Amniotic stem cell (primary cell): ENCODE measurements around the gene PRKN.
"Not testable (repeated sequence)": the region's sequence is repeated elsewhere in the genome, so short reads cannot be mapped to it uniquely, and the experiment has no call there.

Experiments used
- DNase-seq: peaks from one replicate; lab custom pipeline; 2025; lab: John Stamatoyannopoulos, UW

The PRKN gene

GRCh38 chr6:162710936-162711335, 16.6 kb downstream of the PRKN start:
- no peak for DNase-seq

- no peak for DNase-seq
Measured at GRCh38 chr6:162710419-162710818, 17.1 kb downstream of the PRKN start.

GRCh38 chr6:162709431-162709830, 18.1 kb downstream of the PRKN start:
- DNase-seq = no peak

GRCh38 chr6:162708971-162709370, 18.6 kb downstream of the PRKN start:
- no peak for DNase-seq

DNA sequence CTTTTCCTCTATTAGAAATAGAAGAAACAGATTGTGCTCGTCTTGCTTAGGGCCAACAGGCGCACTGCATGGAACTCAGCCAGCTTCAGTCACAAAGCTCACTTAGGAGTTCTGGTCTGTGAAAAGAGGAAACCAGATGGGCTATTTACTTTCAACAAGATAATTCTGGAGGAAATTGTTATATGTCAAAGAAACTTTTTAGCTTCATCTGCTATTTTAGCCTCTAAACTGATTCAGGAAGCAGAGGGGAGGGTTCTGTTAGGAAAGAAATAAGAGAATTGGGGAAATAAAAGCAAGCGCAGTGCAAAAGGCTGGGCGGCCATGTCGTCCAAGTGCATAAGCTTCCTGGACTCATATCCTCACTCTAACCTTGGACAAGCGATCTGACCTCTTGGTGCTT, 21.3 kb downstream of the PRKN start:
- DNase-seq = no peak

GRCh38 chr6:162705736-162706135, 21.8 kb downstream of the PRKN start:
- DNase-seq = no peak

DNA sequence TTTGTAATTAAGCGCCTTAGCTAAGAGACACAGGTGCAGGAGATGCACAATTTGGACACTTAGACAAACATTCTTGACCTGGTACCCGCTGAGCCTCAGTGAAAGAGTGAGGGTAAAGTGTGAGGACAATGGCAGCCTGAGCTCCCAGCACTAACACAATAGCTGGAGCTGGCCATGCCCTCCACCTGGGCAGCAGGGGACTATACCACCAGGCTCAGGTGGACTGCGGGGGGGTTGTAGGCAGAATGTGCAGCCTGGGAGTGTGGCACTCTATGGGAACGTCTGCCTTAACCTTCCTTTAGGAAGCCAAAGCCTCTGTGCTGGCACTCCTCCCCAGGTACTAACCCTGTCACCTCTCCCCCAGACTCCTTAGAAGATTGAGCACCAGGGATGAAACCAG, 23.6 kb downstream of the PRKN start:
- no peak for DNase-seq

- no peak for DNase-seq
Measured at GRCh38 chr6:162702446-162702845, 25.1 kb downstream of the PRKN start.

- no peak for DNase-seq
Measured at GRCh38 chr6:162701551-162701950, 26.0 kb downstream of the PRKN start.

GRCh38 chr6:162700966-162701365, 26.6 kb downstream of the PRKN start:
- no peak for DNase-seq

- DNase-seq = no peak
Measured at GRCh38 chr6:162699961-162700360, 27.6 kb downstream of the PRKN start.

GRCh38 chr6:162698440-162698839, 29.1 kb downstream of the PRKN start:
- DNase-seq = no peak

DNA sequence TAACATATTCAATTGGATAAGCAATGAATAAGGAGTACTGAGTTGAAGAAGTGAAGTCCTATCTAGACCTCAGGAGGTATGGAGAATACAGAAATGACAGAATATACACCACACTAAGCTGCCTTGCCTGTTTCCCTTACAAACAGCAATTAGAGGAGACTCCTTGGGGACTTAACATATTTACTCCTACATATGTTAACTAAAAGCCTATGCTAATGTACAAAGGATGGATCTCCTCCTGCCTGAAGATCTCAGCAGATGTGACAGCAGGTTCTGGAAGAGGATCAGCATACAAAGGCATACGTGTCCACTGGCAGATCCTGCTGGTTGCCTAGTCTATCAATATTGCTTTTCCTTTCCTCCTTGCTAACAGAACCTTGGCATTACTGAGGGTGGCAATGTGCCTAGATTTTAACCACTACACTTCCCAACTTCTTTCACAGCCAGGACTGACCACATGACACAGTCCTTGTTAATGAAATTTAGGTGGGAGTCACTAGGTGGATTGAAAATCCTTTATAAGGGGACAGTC, 29.6 kb downstream of the PRKN start:
- no peak for DNase-seq

GRCh38 chr6:162690158-162690557, 37.4 kb downstream of the PRKN start:
- no peak for DNase-seq

DNA sequence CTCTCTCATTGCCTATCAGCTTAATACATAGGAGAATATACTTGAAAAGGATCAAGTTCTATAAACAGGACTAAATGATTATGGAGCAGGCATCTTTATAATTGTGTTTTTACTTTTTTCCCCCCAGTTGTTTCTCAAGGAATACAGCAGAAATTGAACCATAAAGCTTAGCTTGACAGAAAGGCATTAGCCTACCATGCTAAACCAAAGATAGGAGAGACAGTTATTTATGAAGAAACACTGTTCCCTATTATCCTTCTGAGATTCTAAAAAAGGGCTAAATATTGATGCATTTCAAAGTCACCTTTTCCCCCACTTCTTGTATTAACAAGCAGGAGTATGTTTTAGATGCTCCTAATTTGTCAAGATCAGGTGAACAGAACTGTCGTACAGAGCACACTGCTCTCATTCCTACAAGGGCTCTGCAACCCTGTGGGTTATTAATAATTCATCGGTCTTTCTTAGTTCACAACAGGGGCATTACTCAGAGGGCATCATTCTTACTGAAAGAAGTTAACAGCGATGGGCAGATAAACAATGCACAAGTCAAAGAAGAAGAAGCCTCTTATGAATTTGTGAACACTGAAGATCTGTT, 38.7 kb downstream of the PRKN start:
- DNase-seq = no peak

DNA sequence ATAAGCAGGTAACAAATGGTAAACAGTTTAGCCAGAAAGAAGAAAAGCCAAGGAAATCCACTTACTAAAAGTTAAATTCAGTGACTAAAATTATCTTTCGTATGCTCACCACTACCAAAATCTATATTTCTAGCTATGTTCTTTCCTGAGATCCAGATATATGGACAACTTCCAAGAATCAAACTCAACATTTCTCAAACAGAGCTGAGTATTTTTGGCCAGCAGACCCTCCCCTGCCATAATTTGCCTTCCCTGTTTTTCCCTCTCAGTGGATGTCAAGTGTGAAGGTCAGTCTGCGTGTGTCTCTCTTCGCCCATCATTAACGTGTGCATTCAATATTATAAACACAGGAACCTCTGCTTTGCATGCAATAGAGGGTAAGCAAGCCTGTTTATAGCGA, 42.0 kb downstream of the PRKN start:
- DNase-seq = no peak

DNA sequence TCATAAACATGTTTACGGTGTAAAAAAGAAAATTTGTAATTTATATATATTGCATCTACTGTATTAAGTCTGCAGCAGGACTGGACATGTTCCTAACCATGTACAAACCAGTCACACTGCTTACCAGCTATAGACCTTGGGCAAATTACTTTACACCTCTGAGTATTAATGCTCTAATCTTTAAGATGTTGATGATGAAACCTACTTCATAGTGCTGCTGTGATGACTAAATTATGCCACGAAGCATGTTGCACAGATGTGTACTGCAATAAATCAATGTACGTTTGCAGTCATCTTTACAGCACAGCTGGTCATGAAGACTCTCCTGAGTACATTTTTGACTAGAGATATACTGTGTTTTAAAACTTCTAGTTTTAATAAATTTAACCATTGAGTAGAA, 42.6 kb downstream of the PRKN start:
- DNase-seq = no peak

- no peak for DNase-seq
Measured at GRCh38 chr6:162684052-162684451, 43.5 kb downstream of the PRKN start.

DNA sequence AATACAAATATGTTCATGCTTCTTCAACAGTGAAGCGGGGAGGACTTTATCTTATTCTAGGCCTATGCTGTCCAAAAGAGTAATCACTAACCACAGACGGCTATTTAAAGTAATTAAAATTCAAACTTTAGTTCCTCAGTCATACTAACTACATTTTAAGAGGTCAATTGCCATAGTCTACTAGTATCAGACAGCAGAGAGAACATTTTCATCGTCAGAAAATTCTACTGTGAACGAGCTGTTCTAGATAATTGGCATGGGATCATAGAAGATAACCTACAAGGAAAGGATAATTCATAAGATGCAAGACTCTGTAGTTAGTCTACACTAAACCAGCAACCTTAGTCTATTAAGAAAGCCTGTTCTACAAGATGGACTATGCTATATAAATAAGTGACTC, 44.4 kb downstream of the PRKN start:
- DNase-seq = no peak

DNA sequence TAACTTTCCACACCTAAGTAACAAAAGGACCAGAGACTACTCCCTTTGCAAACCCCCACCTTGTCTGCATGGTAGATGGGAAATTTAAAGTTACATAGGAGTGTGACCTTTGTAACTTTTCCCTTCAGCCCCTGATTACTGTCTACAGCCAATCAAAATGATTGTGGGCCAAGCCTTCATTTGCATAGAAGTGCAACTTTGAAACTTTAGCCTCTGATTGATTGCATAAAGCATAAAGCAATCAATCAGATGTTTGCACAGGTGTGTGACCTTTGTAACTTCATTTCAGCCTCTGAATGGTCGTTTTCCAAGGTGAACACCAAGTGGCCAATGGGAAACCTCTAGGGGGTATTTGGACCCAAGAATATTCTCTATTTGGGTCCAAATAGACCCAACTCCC, 46.1 kb downstream of the PRKN start:
- no peak for DNase-seq

DNA sequence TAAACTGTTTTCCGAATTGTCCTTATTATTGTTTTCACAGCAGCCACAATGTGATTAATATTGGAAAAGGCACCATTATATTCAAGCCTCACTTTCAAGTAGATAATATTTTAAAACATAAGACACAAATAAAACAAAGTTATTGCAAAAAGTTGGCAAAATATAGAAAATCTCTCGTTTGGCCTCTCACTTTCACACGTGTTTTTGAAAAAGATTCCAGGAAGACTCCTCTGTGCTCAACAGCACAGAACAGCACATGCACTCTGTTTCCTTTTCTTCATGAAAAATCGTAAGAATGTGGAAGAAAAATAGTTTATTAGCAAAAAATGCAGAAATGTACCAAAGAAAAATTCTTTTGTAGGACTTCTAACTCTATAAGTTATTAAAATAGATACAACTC, 46.7 kb downstream of the PRKN start:
- DNase-seq = no peak

DNA sequence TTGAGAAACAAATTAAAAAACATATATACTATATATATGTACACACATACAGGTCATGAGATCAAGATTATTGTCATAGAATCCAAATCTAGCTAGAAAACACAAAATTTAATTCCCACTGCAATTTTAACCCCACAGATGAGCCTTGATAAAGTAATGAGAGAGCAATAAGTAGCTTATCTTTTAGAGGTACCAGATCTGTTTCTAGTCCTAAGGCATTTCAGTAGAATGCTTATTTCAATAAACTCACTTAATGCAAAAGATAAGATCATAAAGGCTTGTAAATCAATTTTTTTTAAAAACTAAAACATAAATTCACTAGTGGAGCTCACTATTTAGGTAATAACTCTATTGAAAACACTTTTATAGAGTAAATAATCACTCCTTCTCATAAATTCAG, 47.2 kb downstream of the PRKN start:
- DNase-seq = no peak

DNA sequence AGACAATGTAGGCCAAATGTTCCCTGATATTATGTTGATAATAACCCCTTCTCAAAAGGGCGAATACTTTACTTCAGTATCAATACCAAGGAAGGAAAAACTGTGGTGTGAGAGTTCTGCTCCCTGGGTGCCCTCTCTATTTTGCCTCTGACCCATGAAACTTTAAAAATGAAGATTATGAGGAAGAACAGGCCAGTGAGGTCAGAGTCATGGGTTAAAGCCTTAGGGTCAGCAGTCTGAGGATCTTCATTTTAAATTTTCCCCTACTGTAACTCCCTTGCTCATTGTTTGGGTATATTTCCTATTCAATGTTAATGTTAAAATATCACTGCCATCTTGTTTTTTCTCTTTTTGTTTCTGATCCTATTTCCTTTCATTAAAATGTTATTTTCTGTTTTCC, 47.9 kb downstream of the PRKN start:
- DNase-seq = no peak

DNA sequence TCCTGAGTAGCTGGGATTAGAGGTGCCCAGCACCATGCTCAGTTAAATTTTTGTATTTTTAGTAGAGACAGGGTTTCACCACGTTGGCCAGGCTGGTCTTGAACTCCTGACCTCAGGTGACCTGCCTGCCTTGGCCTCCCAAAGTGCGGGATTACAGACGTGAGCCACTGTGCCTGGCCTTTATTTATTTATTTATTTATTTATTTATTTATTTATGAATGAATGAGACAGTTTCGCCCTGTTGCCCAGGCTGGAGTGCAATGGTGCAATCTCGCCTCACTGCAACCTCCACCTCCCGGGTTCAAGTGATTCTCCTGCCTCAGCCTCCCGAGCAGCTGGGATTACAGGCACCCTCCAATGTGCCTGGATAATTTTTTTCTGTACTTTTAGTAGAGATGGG, 48.7 kb downstream of the PRKN start:
- DNase-seq = not testable (repeated sequence)

GRCh38 chr6:162675503-162675902, 52.1 kb downstream of the PRKN start:
- DNase-seq = no peak
